GM23338 (cell line): ENCODE measurements around the gene EPB41L4A. TPM values are rescaled to one million over a fixed set of nuclear protein-coding genes. Genes with fewer than 3 reads are reported as not detected.
A peak's percentile ranks its signal among the peaks of the same experiment; 100 is the strongest.

Experiments
- ATAC-seq: fragments of 200-7000 bp; cut with Tn5 transposase; 3 replicates; pipeline ENCODE4 v1.9.1; 2020
- DNase-seq: peaks from one replicate; pipeline ENCODE4 v3.0.0-alpha.2; 2015; ENCODE audit warnings: low spot score
- H2AFZ ChIP-seq: fragments of 200-600 bp; sonication (generic); 2 replicates; pipeline ENCODE4 v1.8.0; 2016; ENCODE audit warnings: antibody characterized with exemption, mild to moderate bottlenecking, moderate library complexity
- H3F3A ChIP-seq: fragments of 200-600 bp; sonication (generic); replicated peaks from 2 replicates; pipeline ENCODE4 v1.8.0; 2017; ENCODE audit warnings: antibody characterized with exemption, mixed run types, low read depth
- H3K27ac ChIP-seq: fragments of 200-600 bp; sonication (generic); 2 replicates; pipeline ENCODE4 v1.6.1; 2016; ENCODE audit warnings: low read depth
- H3K27me3 ChIP-seq: fragments of 200-600 bp; sonication (generic); 2 replicates; pipeline ENCODE4 v1.8.0; 2016; ENCODE audit warnings: mild to moderate bottlenecking, mixed run types, moderate library complexity; ENCODE audit not compliant: insufficient read depth
- H3K36me3 ChIP-seq: fragments of 200-600 bp; sonication (generic); 2 replicates; pipeline ENCODE4 v1.8.0; 2016; ENCODE audit warnings: mild to moderate bottlenecking; ENCODE audit not compliant: insufficient read depth
- H3K4me1 ChIP-seq: fragments of 200-600 bp; sonication (generic); 2 replicates; pipeline ENCODE4 v1.8.0; 2016; ENCODE audit warnings: mild to moderate bottlenecking, moderate library complexity; ENCODE audit not compliant: insufficient read depth
- H3K4me2 ChIP-seq: fragments of 200-600 bp; sonication (generic); 2 replicates; pipeline ENCODE4 v1.7.1; 2017; ENCODE audit warnings: mixed run types
- H3K4me3 ChIP-seq: fragments of 200-600 bp; sonication (generic); 2 replicates; pipeline ENCODE4 v1.6.1; 2016; ENCODE audit warnings: mixed run types
- H3K79me2 ChIP-seq: fragments of 200-600 bp; sonication (generic); replicated peaks from 2 replicates; pipeline ENCODE4 v1.8.0; 2017; ENCODE audit warnings: mild to moderate bottlenecking; ENCODE audit not compliant: insufficient read depth
- H3K9me2 ChIP-seq: fragments of 200-600 bp; sonication (generic); 2 replicates; pipeline ENCODE4 v1.8.0; 2017; ENCODE audit not compliant: insufficient read depth
- H4K20me1 ChIP-seq: fragments of 200-600 bp; sonication (generic); replicated peaks from 2 replicates; pipeline ENCODE4 v1.8.0; 2017; ENCODE audit warnings: mild to moderate bottlenecking; ENCODE audit not compliant: insufficient read depth
- H3K27ac Mint-ChIP-seq: 2 replicates; pipeline ENCODE4 v1.8.0; 2020; ENCODE audit warnings: inconsistent platforms, mild to moderate bottlenecking, moderate library complexity, mixed read lengths
- H3K27me3 Mint-ChIP-seq: 3 replicates; pipeline ENCODE4 v1.8.0; 2022; ENCODE audit warnings: low read depth, mild to moderate bottlenecking, moderate library complexity, mixed read lengths, inconsistent platforms; ENCODE audit not compliant: insufficient read depth, poor library complexity
- H3K36me3 Mint-ChIP-seq: 3 replicates; pipeline ENCODE4 v1.8.0; 2021; ENCODE audit warnings: low read depth, mild to moderate bottlenecking, inconsistent platforms, moderate library complexity, mixed read lengths
- H3K4me1 Mint-ChIP-seq: 3 replicates; pipeline ENCODE4 v1.8.0; 2020; ENCODE audit warnings: mild to moderate bottlenecking, inconsistent platforms, mixed read lengths
- H3K4me3 Mint-ChIP-seq: 3 replicates; pipeline ENCODE4 v1.8.0; 2021; ENCODE audit warnings: moderate library complexity, mild to moderate bottlenecking, inconsistent platforms, mixed read lengths
- H3K9me3 Mint-ChIP-seq: 3 replicates; pipeline ENCODE4 v1.8.0; 2020; ENCODE audit warnings: moderate library complexity, mild to moderate bottlenecking, inconsistent platforms, mixed read lengths
- CREB1 ChIP-seq: fragments of 250-450 bp; sonication (Bioruptor Pico); IDR thresholded peaks from 2 replicates; pipeline ENCODE4 v1.5.0; 2020; ENCODE audit warnings: low read depth, mild to moderate bottlenecking, moderate library complexity
- EZH2 ChIP-seq: fragments of 200-600 bp; sonication (generic); IDR thresholded peaks from one replicate; pipeline ENCODE4 v1.8.0; 2017; ENCODE audit warnings: antibody characterized with exemption, mild to moderate bottlenecking, low read depth; ENCODE audit not compliant: unreplicated experiment
- EZH2phosphoT487 ChIP-seq: fragments of 200-600 bp; sonication (generic); IDR thresholded peaks from one replicate; pipeline ENCODE4 v1.8.1; 2018; ENCODE audit warnings: antibody characterized with exemption; ENCODE audit not compliant: unreplicated experiment
- JUNB ChIP-seq: IDR thresholded peaks from one replicate; pipeline ENCODE4 v1.6.1; 2016; ENCODE audit warnings: antibody characterized with exemption; ENCODE audit not compliant: unreplicated experiment
- NANOG ChIP-seq: IDR thresholded peaks from 2 replicates; pipeline ENCODE4 v1.6.1; 2016; ENCODE audit warnings: antibody characterized with exemption, borderline replicate concordance
- POLR2AphosphoS5 ChIP-seq: IDR thresholded peaks from 2 replicates; pipeline ENCODE4 v1.6.1; 2016; ENCODE audit warnings: antibody characterized with exemption, low read depth
- STAT1 ChIP-seq: IDR thresholded peaks from one replicate; pipeline ENCODE4 v1.6.1; 2016; ENCODE audit warnings: antibody characterized with exemption; ENCODE audit not compliant: unreplicated experiment
- ZNF114 ChIP-seq: fragments of 250-450 bp; sonication (Bioruptor Pico); IDR thresholded peaks from 2 replicates; pipeline ENCODE4 v1.5.0; 2020; ENCODE audit warnings: mild to moderate bottlenecking, moderate library complexity
- ZNF331 ChIP-seq: fragments of 250-450 bp; sonication (Bioruptor Pico); IDR thresholded peaks from 2 replicates; pipeline ENCODE4 v1.5.0; 2020; ENCODE audit warnings: low read depth, mild to moderate bottlenecking, moderate library complexity
- polyA plus RNA-seq: library from polyadenylated mRNA; unstranded; fragments of >200 nt; fragmentation: Nextera tagmentation; extraction: Ambion mirVana; gene quantifications from 2 replicates; pipeline ENCODE4 v1.2.1, GENCODE V29; 2016
- total RNA-seq: library from RNA; depleted of rRNA; stranded (reverse); fragments of >200 nt; shearing (Covaris generic); gene quantifications from 2 replicates; pipeline ENCODE4 v1.2.3, GENCODE V29; 2014
- TF ChIP-seq, protein P1 (sequence below), 2 experiments: fragments of 200-600 bp in 1 of 2; sonication (generic) in 1 of 2; conservative IDR thresholded peaks; 2 replicates each; pipeline versions ENCODE4 v1.5.1 to v1.6.1; 2016 to 2017; ENCODE audit warnings: antibody characterized with exemption in 2 of 2, low read depth in 2 of 2, mild to moderate bottlenecking in 2 of 2, moderate library complexity in 1 of 2
- TF ChIP-seq, protein P2 (sequence below): IDR thresholded peaks from 2 replicates; pipeline ENCODE4 v1.6.1; 2016; ENCODE audit warnings: antibody characterized with exemption
- TF ChIP-seq, protein P3 (sequence below): IDR thresholded peaks from one replicate; pipeline ENCODE4 v1.6.1; 2018; ENCODE audit warnings: antibody characterized with exemption; ENCODE audit not compliant: unreplicated experiment

Gene EPB41L4A
- total and polyA plus RNA-seq, 2 experiments from 2014 or later: 5.7 to 6.0 TPM

DNA sequence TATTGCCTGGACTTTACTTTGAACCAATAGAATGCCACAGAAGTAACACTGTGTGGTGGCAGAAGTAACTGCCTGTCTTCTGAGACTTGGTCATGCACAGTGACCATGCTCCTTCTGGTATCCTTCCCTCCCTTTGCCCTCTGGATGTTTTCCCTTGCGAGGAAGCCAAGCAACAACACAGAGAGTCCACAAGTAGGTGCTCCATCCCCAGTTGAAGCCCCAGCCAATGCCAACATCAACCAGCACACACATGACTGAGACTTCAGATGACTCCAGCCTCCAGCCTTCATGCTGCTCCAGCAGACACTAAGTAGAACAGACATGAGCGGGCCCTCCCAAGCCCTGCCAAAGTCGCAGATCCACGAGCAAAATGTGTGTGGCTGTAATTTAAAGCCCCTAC, 129.6 kb downstream of the EPB41L4A start:
- Histone ChIP-seq H3K4me2 (no peak overlapping the region), H2AFZ (no peak overlapping the region), H3F3A (no peaks in the 10 kb centered on the region), H3K79me2 (no peaks in the 10 kb centered on the region), H3K36me3 (no peaks in the 10 kb centered on the region), H3K27ac (no peak overlapping the region), H3K4me1 (no peaks in the 10 kb centered on the region; the same call in 1 of the 2 replicates), H4K20me1 (no peaks in the 10 kb centered on the region), H3K27me3 (no peaks in the 10 kb centered on the region), H3K9me2 (peaks cover 14% of the 10 kb centered on the region), H3K4me3 (no peak overlapping the region)
- H3K27ac Mint-ChIP-seq: no peak overlapping the region
- no peaks in the 10 kb centered on the region for H3K9me3 Mint-ChIP-seq
- peak; percentile 78 for ATAC-seq
- no peaks in the 10 kb centered on the region for H3K36me3 Mint-ChIP-seq
- TF ChIP-seq, protein P1, sequence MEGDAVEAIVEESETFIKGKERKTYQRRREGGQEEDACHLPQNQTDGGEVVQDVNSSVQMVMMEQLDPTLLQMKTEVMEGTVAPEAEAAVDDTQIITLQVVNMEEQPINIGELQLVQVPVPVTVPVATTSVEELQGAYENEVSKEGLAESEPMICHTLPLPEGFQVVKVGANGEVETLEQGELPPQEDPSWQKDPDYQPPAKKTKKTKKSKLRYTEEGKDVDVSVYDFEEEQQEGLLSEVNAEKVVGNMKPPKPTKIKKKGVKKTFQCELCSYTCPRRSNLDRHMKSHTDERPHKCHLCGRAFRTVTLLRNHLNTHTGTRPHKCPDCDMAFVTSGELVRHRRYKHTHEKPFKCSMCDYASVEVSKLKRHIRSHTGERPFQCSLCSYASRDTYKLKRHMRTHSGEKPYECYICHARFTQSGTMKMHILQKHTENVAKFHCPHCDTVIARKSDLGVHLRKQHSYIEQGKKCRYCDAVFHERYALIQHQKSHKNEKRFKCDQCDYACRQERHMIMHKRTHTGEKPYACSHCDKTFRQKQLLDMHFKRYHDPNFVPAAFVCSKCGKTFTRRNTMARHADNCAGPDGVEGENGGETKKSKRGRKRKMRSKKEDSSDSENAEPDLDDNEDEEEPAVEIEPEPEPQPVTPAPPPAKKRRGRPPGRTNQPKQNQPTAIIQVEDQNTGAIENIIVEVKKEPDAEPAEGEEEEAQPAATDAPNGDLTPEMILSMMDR (conservative IDR thresholded peaks at IDR 0.05; ENCODE audit: low read depth in 2 of 2): peak; percentile 15 to 42; a peak in 3 of 4 replicates
- no peak for TF ChIP-seq JUNB
- TF ChIP-seq ZNF331 (CRISPR knock-in tag): no peak
- no peak for TF ChIP-seq EZH2
- TF ChIP-seq, protein P2, sequence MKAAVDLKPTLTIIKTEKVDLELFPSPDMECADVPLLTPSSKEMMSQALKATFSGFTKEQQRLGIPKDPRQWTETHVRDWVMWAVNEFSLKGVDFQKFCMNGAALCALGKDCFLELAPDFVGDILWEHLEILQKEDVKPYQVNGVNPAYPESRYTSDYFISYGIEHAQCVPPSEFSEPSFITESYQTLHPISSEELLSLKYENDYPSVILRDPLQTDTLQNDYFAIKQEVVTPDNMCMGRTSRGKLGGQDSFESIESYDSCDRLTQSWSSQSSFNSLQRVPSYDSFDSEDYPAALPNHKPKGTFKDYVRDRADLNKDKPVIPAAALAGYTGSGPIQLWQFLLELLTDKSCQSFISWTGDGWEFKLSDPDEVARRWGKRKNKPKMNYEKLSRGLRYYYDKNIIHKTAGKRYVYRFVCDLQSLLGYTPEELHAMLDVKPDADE: no peak
- DNase-seq: peak; percentile 33
- H3K27me3 Mint-ChIP-seq: peaks cover 7% of the 10 kb centered on the region
- H3K4me3 Mint-ChIP-seq: no peak overlapping the region
- H3K4me1 Mint-ChIP-seq: no peaks in the 10 kb centered on the region

DNA sequence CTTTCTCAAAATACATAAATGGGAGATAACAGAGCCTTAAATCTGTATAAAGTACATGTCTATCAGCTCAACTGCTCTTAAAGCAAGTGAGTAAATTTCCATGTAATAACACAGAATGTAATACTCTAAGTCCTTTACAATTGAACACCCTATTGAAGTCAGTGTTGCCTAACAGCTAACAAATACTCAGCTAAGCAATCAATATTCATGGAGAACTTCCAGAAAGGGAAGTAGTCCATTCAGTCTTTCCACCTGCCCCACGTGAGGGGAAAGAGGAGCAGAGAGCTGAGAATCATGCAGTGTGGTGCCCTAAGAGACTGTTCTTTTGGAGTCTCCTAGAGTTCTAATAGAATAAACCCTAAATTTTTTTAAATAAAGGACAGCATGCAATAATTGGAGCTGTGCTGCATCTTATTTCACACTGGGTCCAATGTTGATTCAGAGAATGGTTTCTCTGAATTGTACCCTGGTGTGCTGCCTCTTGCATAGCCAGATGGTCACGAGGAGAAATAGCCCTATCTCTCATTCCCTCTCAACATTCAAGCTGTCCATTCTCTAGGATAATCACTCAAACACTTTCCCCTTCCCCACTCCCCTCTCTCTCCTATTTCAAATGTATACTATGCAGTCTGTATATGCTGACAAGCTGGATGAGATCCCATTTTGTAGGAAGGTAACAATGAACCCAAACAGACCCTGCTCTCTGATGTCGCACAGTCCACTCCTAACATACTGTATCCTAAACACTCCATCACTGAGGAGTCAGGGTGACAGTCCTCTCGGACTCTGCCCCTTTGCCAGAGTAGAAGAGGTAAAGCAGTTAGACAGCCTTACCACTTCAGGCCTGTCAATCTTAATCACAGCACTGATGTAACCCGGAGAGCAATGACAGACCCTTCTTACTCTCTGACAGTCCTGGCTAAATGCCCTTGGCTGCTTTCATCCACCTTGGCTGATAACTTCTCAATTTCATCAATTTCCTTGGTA, 134.8 kb downstream of the EPB41L4A start:
- TF ChIP-seq EZH2phosphoT487 (no peak), STAT1 (no peak), POLR2AphosphoS5 (no peak), NANOG (no peak), JUNB (no peak), ZNF114 (no peak), CREB1 (CRISPR knock-in tag) (no peak), EZH2 (no peak)
- TF ChIP-seq, protein P2: no peak
- TF ChIP-seq, protein P3, sequence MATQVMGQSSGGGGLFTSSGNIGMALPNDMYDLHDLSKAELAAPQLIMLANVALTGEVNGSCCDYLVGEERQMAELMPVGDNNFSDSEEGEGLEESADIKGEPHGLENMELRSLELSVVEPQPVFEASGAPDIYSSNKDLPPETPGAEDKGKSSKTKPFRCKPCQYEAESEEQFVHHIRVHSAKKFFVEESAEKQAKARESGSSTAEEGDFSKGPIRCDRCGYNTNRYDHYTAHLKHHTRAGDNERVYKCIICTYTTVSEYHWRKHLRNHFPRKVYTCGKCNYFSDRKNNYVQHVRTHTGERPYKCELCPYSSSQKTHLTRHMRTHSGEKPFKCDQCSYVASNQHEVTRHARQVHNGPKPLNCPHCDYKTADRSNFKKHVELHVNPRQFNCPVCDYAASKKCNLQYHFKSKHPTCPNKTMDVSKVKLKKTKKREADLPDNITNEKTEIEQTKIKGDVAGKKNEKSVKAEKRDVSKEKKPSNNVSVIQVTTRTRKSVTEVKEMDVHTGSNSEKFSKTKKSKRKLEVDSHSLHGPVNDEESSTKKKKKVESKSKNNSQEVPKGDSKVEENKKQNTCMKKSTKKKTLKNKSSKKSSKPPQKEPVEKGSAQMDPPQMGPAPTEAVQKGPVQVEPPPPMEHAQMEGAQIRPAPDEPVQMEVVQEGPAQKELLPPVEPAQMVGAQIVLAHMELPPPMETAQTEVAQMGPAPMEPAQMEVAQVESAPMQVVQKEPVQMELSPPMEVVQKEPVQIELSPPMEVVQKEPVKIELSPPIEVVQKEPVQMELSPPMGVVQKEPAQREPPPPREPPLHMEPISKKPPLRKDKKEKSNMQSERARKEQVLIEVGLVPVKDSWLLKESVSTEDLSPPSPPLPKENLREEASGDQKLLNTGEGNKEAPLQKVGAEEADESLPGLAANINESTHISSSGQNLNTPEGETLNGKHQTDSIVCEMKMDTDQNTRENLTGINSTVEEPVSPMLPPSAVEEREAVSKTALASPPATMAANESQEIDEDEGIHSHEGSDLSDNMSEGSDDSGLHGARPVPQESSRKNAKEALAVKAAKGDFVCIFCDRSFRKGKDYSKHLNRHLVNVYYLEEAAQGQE: no peak
- Histone ChIP-seq H3K36me3 (no peaks in the 10 kb centered on the region), H3K27ac (no peak overlapping the region), H2AFZ (no peak overlapping the region), H3K4me3 (no peak overlapping the region), H3K4me1 (no peaks in the 10 kb centered on the region; the same call in 1 of the 2 replicates), H3F3A (no peaks in the 10 kb centered on the region), H3K4me2 (no peak overlapping the region), H3K9me2 (peaks cover 10% of the 10 kb centered on the region), H4K20me1 (no peaks in the 10 kb centered on the region), H3K79me2 (no peaks in the 10 kb centered on the region), H3K27me3 (no peaks in the 10 kb centered on the region)
- no peaks in the 10 kb centered on the region; the same call in 2 of the 3 replicates for H3K4me1 Mint-ChIP-seq
- ATAC-seq (no peak), DNase-seq (no peak)
- no peaks in the 10 kb centered on the region for H3K27me3 Mint-ChIP-seq
- H3K9me3 Mint-ChIP-seq: no peaks in the 10 kb centered on the region
- no peaks in the 10 kb centered on the region for H3K36me3 Mint-ChIP-seq
- no peak overlapping the region for H3K4me3 Mint-ChIP-seq
- H3K27ac Mint-ChIP-seq: no peak overlapping the region
